Choroid plexus epithelial cell (primary cell): ENCODE results near the gene GTF3C1.
"Not testable (repeated sequence)": the region's sequence is repeated elsewhere in the genome, so short reads cannot be mapped to it uniquely, and the experiment has no call there.

Experiments used
- DNase-seq: peaks from one replicate; pipeline ENCODE4 v3.0.0-alpha.2; 2010; ENCODE audit warnings: low read depth
- H3K4me3 ChIP-seq: 2 replicates; pipeline ENCODE4 v1.5.1; 2011; ENCODE audit warnings: low read depth, mild to moderate bottlenecking, control low read depth, low read length, moderate library complexity
- TF ChIP-seq, protein P1 (sequence below): conservative IDR thresholded peaks from 2 replicates; pipeline ENCODE4 v1.5.1; 2011; ENCODE audit warnings: low read depth, mild to moderate bottlenecking, control low read depth, inconsistent platforms, low read length, moderate library complexity

The GTF3C1 gene

DNA sequence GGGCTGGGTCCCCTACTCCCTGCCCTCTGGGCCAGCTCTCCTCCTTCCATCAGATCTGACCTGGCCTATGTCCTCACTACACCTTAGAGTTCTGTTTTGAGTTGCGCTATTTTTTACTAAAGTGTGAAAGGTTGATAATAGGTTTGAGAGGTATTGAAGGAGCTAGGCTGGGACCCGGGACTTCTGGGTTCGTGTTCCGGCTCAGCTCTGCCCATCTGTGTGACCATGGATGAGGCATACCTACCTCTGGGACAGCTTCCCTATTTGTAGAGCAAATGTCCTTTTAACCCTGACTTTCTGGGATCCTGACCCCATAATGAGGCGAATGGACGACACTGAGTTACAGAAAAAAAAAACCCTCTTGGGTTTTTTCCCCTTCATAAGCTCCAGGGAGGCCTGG is 111.8 kb downstream of the GTF3C1 start:
- DNase-seq, result no peak

DNA sequence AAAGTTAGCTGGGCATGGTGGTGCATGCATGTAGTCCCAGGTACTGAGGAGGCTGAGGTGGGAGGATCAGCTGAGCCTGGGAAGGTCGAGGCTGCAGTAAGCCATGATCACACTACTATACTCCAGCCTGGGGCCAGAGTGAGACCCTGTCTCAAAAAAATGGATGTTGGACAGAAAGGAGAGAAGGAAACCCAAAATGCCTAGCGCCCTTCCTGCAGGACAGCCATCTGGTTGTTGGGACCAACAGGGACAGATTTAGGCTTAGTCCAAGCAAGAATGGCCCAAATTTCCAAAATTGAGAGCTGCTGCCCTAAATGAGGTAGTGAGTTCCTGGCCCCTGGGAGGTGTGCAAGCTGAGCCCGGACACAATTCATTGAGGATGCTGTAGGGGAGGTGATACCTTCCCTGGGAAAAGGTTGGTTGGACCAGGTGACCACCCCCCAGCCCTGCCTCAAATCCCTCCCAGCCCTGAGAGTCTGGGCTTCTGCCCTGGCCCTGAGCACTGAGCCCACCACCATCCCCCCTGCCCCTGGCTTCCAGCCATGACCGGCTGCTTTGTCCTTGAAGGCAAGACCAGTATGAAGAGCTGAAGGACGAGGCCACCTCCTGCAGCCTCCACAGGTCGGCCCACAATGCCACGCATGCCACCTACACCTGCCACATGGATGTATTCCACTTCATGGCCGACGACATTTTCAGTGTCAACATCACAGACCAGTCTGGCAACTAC is 112.6 kb downstream of the GTF3C1 start:
- no peak overlapping the region for H3K4me3 ChIP-seq
- TF ChIP-seq, protein P1, sequence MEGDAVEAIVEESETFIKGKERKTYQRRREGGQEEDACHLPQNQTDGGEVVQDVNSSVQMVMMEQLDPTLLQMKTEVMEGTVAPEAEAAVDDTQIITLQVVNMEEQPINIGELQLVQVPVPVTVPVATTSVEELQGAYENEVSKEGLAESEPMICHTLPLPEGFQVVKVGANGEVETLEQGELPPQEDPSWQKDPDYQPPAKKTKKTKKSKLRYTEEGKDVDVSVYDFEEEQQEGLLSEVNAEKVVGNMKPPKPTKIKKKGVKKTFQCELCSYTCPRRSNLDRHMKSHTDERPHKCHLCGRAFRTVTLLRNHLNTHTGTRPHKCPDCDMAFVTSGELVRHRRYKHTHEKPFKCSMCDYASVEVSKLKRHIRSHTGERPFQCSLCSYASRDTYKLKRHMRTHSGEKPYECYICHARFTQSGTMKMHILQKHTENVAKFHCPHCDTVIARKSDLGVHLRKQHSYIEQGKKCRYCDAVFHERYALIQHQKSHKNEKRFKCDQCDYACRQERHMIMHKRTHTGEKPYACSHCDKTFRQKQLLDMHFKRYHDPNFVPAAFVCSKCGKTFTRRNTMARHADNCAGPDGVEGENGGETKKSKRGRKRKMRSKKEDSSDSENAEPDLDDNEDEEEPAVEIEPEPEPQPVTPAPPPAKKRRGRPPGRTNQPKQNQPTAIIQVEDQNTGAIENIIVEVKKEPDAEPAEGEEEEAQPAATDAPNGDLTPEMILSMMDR, result no peak
- DNase-seq, result no peak

More for the DNA sequence above, 111.8 kb downstream of the GTF3C1 start:
- TF ChIP-seq, protein P1, result no peak
- H3K4me3 ChIP-seq, result no peak overlapping the region

DNA sequence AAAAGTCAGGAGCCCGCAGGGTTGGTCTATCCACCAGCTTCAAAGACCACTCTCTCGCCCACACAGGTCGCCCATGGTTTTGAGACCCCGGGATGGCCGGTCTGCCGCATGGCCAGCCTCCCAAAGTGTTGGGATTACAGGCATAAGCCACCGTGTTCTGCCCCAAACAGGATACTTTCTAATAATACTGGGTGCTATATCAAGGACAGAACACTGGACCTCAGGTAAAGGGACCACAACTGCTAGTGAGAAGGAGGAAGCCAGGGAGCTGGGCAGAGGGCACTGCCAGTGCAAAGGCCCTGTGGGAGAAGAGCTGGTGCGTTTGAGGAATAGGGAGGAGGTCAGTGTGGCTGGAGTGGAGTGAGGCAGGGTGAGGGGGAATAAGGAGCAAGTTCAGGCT is 113.6 kb downstream of the GTF3C1 start:
- H3K4me3 ChIP-seq, result no peak overlapping the region
- TF ChIP-seq, protein P1, result no peak
- no peak for DNase-seq

DNA sequence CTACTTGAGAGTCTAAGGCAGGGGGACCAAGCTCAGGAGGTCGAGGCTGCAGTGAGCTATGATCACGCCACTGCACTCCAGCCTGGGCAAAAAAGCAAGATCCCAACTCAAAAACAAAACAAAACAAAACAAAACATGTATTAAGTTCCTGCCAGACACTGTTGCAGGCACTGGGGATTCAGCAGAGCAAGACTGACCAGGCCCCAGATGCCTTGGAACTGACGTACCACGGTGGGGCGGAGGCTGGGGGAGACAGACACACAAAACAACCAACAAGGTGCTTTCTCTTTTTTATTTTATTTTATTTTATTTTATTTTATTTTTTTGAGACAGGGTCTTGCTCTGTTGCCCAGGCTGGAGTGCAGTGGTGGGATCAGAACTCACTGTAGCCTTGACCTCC is 114.6 kb downstream of the GTF3C1 start:
- not testable (repeated sequence) for DNase-seq, H3K4me3 ChIP-seq

DNA sequence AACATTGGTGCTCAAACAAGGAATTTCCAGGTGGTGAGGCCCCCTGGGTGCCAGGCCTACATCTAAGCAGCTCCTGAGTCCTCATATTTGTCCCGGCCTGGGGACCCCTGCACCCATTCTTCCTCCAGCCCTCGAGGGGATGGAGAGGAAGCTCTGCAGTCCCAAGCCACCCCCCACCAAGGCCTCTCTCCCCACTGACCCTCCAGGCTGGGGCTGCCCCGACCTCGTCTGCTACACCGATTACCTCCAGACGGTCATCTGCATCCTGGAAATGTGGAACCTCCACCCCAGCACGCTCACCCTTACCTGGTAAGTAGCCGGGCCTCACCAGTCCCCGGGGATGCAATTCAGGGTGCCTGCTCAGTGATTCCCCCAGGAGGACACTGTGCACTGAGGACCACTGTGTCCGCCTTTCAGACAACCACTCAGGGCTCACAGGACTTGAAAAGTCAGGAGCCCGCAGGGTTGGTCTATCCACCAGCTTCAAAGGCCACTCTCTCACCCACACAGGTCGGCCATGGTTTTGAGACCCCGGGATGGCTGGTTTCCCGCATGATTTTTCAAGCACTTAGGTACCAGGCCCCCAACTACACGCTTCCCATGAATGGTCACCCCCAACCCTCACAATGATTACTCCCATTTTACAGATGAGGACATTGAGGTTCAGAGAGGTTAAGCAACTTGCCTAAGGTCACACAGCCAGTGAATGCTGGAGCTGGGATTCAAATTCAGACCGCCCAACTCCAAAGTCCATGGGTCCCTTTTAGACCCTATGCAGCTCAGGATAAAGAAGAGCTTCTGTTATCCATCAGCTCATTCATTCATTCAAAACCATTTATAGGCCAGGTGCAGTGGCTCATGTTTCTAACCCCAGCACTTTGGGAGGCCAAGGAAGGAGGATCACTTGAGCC is 115.3 kb downstream of the GTF3C1 start:
- no peak overlapping the region for H3K4me3 ChIP-seq
- TF ChIP-seq, protein P1, result no peak
- no peak for DNase-seq

DNA sequence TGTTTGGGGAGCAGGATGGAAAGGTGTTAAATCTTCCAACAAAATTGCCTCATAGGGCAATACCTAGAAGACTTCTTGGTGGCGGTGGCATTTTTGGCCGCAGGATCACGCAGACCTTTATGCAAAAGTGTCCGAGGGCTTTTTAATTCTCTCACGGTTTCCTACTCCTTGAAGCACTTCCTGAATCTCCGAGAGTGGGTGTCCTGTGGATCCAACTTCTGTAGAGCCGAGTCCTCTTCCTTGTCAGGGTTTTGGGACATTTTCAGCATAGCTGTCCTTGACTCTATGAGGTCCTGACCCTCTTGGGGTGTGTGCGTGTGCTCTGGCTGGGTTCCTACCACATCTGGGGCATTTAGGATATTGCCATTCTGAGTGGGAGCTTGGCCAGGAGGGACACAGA is 116.1 kb downstream of the GTF3C1 start:
- DNase-seq, result no peak
- no peak overlapping the region for H3K4me3 ChIP-seq

DNA sequence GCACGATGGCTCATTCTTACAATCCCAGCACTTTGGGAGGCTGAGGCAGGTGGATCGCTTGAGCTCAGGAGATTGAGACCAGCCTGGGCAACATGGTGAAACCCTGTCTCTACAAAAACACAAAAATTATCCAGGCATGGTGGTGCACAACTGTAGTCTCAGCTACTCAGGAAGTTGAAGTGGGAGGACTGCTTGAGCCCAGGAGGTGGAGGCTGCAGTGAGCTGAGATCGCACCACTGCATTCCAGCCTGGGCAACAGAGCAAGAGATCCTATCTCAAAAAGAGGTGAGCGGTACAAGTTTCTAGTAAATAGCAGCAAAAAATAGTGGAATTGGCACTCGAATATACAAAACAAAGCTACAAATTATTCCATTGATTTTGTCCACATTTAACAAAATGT is 116.5 kb downstream of the GTF3C1 start:
- not testable (repeated sequence) for H3K4me3 ChIP-seq, DNase-seq

More for the DNA sequence above, 116.1 kb downstream of the GTF3C1 start:
- TF ChIP-seq, protein P1, result no peak
